HG02938 (cell line): ENCODE data around the gene ZNF267.
"Not testable (repeated sequence)": the region's sequence is repeated elsewhere in the genome, so short reads cannot be mapped to it uniquely, and the experiment has no call there.

Experiments
- ATAC-seq: cut with Tn5 transposase; IDR thresholded peaks from one replicate; pipeline ENCODE4 v1.9.1; 2021; ENCODE audit warnings: mild to moderate bottlenecking, moderate library complexity; ENCODE audit not compliant: unreplicated experiment

Gene ZNF267

GRCh38 chr16:31877876-31878642 is 4.5 kb downstream of the ZNF267 start:
- no peak for ATAC-seq

GRCh38 chr16:31879937-31880321 is 6.3 kb downstream of the ZNF267 start:
- ATAC-seq, result no peak

- peak; percentile 41 for ATAC-seq
Measured at GRCh38 chr16:31880322-31880979, 6.8 kb downstream of the ZNF267 start.

- ATAC-seq, result no peak
Measured at GRCh38 chr16:31886227-31886626, 12.6 kb downstream of the ZNF267 start.

GRCh38 chr16:31888735-31889134 is 15.1 kb downstream of the ZNF267 start:
- ATAC-seq, result no peak

- ATAC-seq, result not testable (repeated sequence)
Measured at GRCh38 chr16:31892111-31892510, 18.5 kb downstream of the ZNF267 start.

- ATAC-seq, result no peak
Measured at GRCh38 chr16:31893824-31894223, 20.2 kb downstream of the ZNF267 start.

GRCh38 chr16:31897283-31897682 is 23.7 kb downstream of the ZNF267 start:
- no peak for ATAC-seq

- ATAC-seq, result no peak
Measured at GRCh38 chr16:31899505-31899904, 25.9 kb downstream of the ZNF267 start.

- not testable (repeated sequence) for ATAC-seq
Measured at GRCh38 chr16:31904571-31904970, 31.0 kb downstream of the ZNF267 start.

GRCh38 chr16:31913668-31914067 is 40.1 kb downstream of the ZNF267 start:
- ATAC-seq, result no peak

GRCh38 chr16:31916056-31916488 is 42.5 kb downstream of the ZNF267 start:
- no peak for ATAC-seq

GRCh38 chr16:31920373-31920772 is 46.8 kb downstream of the ZNF267 start:
- ATAC-seq, result no peak

GRCh38 chr16:31951806-31952205 is 78.2 kb downstream of the ZNF267 start:
- not testable (repeated sequence) for ATAC-seq

GRCh38 chr16:31952206-31952605 is 78.6 kb downstream of the ZNF267 start:
- not testable (repeated sequence) for ATAC-seq

GRCh38 chr16:31956221-31956620 is 82.6 kb downstream of the ZNF267 start:
- not testable (repeated sequence) for ATAC-seq

- not testable (repeated sequence) for ATAC-seq
Measured at GRCh38 chr16:31960186-31960910, 86.7 kb downstream of the ZNF267 start.
